HepG2 (cell line): ENCODE measurements around the gene SDCCAG8. TPM values are rescaled to one million over a fixed set of nuclear protein-coding genes. Genes with fewer than 3 reads are reported as not detected.

Experiments used
- AKAP8 ChIP-seq: sonication (generic); formaldehyde crosslinking; IDR thresholded peaks from 2 replicates; pipeline ENCODE4 v1.5.1; 2020; ENCODE audit warnings: mild to moderate bottlenecking, missing genetic modification reagents
- HOXD1 ChIP-seq: sonication (generic); formaldehyde crosslinking; IDR thresholded peaks from 2 replicates; pipeline ENCODE4 v1.5.0; 2020; ENCODE audit warnings: missing genetic modification reagents
- MED8 ChIP-seq: sonication (generic); formaldehyde crosslinking; IDR thresholded peaks from 2 replicates; pipeline ENCODE4 v1.8.1; 2023; ENCODE audit warnings: mild to moderate bottlenecking, missing genetic modification reagents; ENCODE audit not compliant: insufficient replicate concordance
- SP4 ChIP-seq: sonication (generic); formaldehyde crosslinking; IDR thresholded peaks from 2 replicates; pipeline ENCODE4 v1.8.1; 2023; ENCODE audit warnings: mild to moderate bottlenecking, missing genetic modification reagents
- STAT6 ChIP-seq: sonication (generic); formaldehyde crosslinking; IDR thresholded peaks from 2 replicates; pipeline ENCODE4 v1.4.0; 2020; ENCODE audit warnings: missing genetic modification reagents, mild to moderate bottlenecking, borderline replicate concordance
- ZKSCAN5 ChIP-seq: sonication (generic); formaldehyde crosslinking; IDR thresholded peaks from 2 replicates; pipeline ENCODE4 v1.5.1; 2020; ENCODE audit warnings: mild to moderate bottlenecking, missing genetic modification reagents
- ZNF354B ChIP-seq: sonication (generic); formaldehyde crosslinking; IDR thresholded peaks from 2 replicates; pipeline ENCODE4 v1.8.0; 2022; ENCODE audit warnings: mild to moderate bottlenecking, missing genetic modification reagents
- ZNF563 ChIP-seq: sonication (generic); formaldehyde crosslinking; IDR thresholded peaks from 2 replicates; pipeline ENCODE4 v1.8.0; 2022; ENCODE audit warnings: mild to moderate bottlenecking, moderate library complexity, missing genetic modification reagents
- ZNF644 ChIP-seq: IDR thresholded peaks from 2 replicates; pipeline ENCODE4 v1.6.1; 2016; ENCODE audit warnings: low read depth
- ZNF704 ChIP-seq: sonication (generic); formaldehyde crosslinking; IDR thresholded peaks from 2 replicates; pipeline ENCODE4 v1.8.1; 2023; ENCODE audit warnings: mild to moderate bottlenecking, inconsistent platforms, moderate library complexity, missing genetic modification reagents, borderline replicate concordance
- ZNF709 ChIP-seq: sonication (generic); formaldehyde crosslinking; IDR thresholded peaks from 2 replicates; pipeline ENCODE4 v1.5.0; 2020; ENCODE audit warnings: mild to moderate bottlenecking, missing genetic modification reagents
- ZNF710 ChIP-seq: sonication (generic); formaldehyde crosslinking; IDR thresholded peaks from 2 replicates; pipeline ENCODE4 v1.5.0; 2020; ENCODE audit warnings: mild to moderate bottlenecking, missing genetic modification reagents, borderline replicate concordance
- ZSCAN30 ChIP-seq: sonication (generic); formaldehyde crosslinking; IDR thresholded peaks from 2 replicates; pipeline ENCODE4 v1.5.0; 2020; ENCODE audit warnings: mild to moderate bottlenecking, missing genetic modification reagents
- polyA plus RNA-seq, 8 experiments: library from polyadenylated mRNA; depleted of rRNA in 3 of 8; stranded (reverse) in 7 of 8; unstranded in 1 of 8; fragments of >200 nt; fragmentation: Illumina TruSeq in 4 of 8; extraction: Trizol in 4 of 8; gene quantifications; 2 replicates each; pipeline versions ENCODE4 v1.2.1 to v1.2.3, GENCODE V29; 2011 to 2016; ENCODE audit warnings: low read depth in 4 of 8, missing spikeins in 1 of 8, mixed read lengths in 1 of 8; ENCODE audit not compliant: insufficient read depth in 1 of 8
- total RNA-seq, 5 experiments: library from RNA; depleted of rRNA; stranded (reverse); fragments of >200 nt; fragmentation: Illumina TruSeq; extraction: Trizol; gene quantifications; 2 replicates each; pipeline ENCODE4 v1.2.3, GENCODE V29; 2016; ENCODE audit warnings: low read depth in 1 of 5
- TF ChIP-seq, protein P1 (sequence below): sonication (generic); formaldehyde crosslinking; IDR thresholded peaks from 2 replicates; pipeline ENCODE4 v1.8.0; 2022; ENCODE audit warnings: missing genetic modification reagents, mild to moderate bottlenecking, borderline replicate concordance
- TF ChIP-seq, protein P2 (sequence below): sonication (generic); formaldehyde crosslinking; IDR thresholded peaks from 2 replicates; pipeline ENCODE4 v1.5.0; 2020; ENCODE audit warnings: mild to moderate bottlenecking, missing genetic modification reagents
- TF ChIP-seq, protein P3 (sequence below): sonication (generic); formaldehyde crosslinking; IDR thresholded peaks from 2 replicates; pipeline ENCODE4 v1.5.0; 2020; ENCODE audit warnings: mild to moderate bottlenecking, missing genetic modification reagents

The SDCCAG8 gene
- total and polyA plus RNA-seq, 2 of the 13 experiments (the other 11 are each of a cell fraction or from before 2014, with no cell fraction given): 9.5 to 13.4 TPM

DNA sequence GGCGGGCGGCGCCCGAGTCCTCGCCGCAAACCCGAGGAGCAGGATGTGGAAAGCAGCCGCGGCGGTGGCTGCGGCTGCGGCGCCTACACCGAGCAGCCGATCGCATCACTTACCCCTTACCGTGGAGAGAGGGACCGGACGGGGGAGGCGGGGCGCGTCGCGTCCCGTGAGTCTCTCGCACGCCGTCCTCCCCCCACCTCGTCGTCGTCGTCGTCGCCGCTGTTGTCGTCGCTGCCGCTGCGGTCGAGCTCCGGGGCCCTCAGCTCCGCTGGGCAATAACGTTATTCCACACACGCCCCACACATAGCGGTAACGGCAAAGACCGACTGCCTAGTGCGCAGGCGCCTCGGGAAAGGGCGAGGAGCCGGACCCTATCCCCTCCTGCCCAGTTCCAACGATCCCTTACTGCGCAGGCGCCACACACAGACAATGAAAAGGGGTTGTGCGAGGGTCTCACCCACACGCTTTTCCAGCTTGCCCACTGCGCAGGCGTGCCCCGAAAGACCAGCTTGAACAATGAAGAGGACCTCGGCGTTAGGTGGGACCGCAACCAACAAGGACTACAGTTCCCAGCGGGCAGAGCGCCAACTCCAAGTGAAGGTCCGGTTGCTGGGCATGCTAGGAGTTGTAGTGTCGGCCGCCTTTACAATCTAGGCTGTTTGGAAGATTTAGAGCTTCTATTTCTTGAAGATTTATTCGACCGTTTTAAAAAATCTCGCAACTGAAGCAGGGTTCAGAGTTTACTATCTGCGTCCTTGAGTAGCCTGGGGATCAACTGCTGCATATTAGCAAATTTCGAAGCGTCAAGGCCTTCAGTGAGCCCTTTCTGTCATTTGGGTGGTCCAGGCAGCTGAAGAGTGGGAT is 682 bp upstream of the SDCCAG8 start, which contains the start of gene CEP170 (continued):
- TF ChIP-seq, protein P1, sequence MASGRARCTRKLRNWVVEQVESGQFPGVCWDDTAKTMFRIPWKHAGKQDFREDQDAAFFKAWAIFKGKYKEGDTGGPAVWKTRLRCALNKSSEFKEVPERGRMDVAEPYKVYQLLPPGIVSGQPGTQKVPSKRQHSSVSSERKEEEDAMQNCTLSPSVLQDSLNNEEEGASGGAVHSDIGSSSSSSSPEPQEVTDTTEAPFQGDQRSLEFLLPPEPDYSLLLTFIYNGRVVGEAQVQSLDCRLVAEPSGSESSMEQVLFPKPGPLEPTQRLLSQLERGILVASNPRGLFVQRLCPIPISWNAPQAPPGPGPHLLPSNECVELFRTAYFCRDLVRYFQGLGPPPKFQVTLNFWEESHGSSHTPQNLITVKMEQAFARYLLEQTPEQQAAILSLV: no peak
- no peak for TF ChIP-seq ZNF644 (CRISPR knock-in tag)
- no peak; the same call in 1 of the 2 replicates for TF ChIP-seq STAT6
- no peak for TF ChIP-seq MED8 (CRISPR knock-in tag)
- no peak for TF ChIP-seq SP4 (CRISPR knock-in tag)
- no peak for TF ChIP-seq ZNF354B (CRISPR knock-in tag)
- TF ChIP-seq ZNF704: no peak
- TF ChIP-seq HOXD1 (CRISPR knock-in tag): no peak
- peak; percentile 59; the same call in 1 of the 2 replicates for TF ChIP-seq ZNF563 (CRISPR knock-in tag)
- no peak for TF ChIP-seq ZNF710 (CRISPR knock-in tag)
- no peak for TF ChIP-seq AKAP8 (CRISPR knock-in tag)
- no peak for TF ChIP-seq ZSCAN30
- TF ChIP-seq, protein P2, sequence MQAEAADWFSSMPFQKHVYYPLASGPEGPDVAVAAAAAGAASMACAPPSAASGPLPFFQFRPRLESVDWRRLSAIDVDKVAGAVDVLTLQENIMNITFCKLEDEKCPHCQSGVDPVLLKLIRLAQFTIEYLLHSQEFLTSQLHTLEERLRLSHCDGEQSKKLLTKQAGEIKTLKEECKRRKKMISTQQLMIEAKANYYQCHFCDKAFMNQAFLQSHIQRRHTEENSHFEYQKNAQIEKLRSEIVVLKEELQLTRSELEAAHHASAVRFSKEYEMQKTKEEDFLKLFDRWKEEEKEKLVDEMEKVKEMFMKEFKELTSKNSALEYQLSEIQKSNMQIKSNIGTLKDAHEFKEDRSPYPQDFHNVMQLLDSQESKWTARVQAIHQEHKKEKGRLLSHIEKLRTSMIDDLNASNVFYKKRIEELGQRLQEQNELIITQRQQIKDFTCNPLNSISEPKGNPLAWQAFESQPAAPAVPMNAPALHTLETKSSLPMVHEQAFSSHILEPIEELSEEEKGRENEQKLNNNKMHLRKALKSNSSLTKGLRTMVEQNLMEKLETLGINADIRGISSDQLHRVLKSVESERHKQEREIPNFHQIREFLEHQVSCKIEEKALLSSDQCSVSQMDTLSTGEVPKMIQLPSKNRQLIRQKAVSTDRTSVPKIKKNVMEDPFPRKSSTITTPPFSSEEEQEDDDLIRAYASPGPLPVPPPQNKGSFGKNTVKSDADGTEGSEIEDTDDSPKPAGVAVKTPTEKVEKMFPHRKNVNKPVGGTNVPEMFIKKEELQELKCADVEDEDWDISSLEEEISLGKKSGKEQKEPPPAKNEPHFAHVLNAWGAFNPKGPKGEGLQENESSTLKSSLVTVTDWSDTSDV: no peak
- TF ChIP-seq, protein P3, sequence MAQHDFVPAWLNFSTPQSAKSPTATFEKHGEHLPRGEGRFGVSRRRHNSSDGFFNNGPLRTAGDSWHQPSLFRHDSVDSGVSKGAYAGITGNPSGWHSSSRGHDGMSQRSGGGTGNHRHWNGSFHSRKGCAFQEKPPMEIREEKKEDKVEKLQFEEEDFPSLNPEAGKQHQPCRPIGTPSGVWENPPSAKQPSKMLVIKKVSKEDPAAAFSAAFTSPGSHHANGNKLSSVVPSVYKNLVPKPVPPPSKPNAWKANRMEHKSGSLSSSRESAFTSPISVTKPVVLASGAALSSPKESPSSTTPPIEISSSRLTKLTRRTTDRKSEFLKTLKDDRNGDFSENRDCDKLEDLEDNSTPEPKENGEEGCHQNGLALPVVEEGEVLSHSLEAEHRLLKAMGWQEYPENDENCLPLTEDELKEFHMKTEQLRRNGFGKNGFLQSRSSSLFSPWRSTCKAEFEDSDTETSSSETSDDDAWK: no peak
- no peak for TF ChIP-seq ZKSCAN5 (CRISPR knock-in tag)
- TF ChIP-seq ZNF709 (CRISPR knock-in tag): 0 out of 2 replicates have a peak, but pooled peaks have one; percentile 64
